Activated CD8-positive, alpha-beta memory T cell treated with anti-CD3 and anti-CD28 coated beads for 36 hours (primary cell): ENCODE measurements around the gene SRCIN1. TPM values are rescaled to one million over a fixed set of nuclear protein-coding genes. Genes with fewer than 3 reads are reported as not detected.

Experiments used
- CTCF ChIA-PET: fragments of 350-600 bp; sonication (Branson Sonifier 250); formaldehyde crosslinking; loops from one replicate; lab custom pipeline; 2021; ENCODE audit warnings: antibody characterized with exemption; lab: Charles Lee
- POLR2A ChIA-PET: fragments of 350-600 bp; sonication (Branson Sonifier 250); formaldehyde crosslinking; loops from one replicate; lab custom pipeline; 2021; ENCODE audit warnings: antibody characterized with exemption; lab: Charles Lee
- total RNA-seq, 2 experiments: library from RNA; stranded (reverse); gene quantifications; one replicate each; pipeline ENCODE4 v1.2.3, GENCODE V29; 2021

SRCIN1 gene
- total RNA-seq, 2 experiments from 2014 or later = 0.06 to 0.15 TPM

GRCh38 chr17:38602453-38602852 lies 3.3 kb downstream of the SRCIN1 start:
- POLR2A ChIA-PET = interaction anchor here (0.6 kb wide), 1 partner anchor 15 kb away, joined by 9 read pairs; no protein-coding TSS in a partner anchor
- CTCF ChIA-PET = interaction anchor here (0.6 to 3.8 kb wide), 5 partner anchors 10 to 1201 kb away, joined by 3 to 18 read pairs (median 4); no protein-coding TSS in a partner anchor

DNA sequence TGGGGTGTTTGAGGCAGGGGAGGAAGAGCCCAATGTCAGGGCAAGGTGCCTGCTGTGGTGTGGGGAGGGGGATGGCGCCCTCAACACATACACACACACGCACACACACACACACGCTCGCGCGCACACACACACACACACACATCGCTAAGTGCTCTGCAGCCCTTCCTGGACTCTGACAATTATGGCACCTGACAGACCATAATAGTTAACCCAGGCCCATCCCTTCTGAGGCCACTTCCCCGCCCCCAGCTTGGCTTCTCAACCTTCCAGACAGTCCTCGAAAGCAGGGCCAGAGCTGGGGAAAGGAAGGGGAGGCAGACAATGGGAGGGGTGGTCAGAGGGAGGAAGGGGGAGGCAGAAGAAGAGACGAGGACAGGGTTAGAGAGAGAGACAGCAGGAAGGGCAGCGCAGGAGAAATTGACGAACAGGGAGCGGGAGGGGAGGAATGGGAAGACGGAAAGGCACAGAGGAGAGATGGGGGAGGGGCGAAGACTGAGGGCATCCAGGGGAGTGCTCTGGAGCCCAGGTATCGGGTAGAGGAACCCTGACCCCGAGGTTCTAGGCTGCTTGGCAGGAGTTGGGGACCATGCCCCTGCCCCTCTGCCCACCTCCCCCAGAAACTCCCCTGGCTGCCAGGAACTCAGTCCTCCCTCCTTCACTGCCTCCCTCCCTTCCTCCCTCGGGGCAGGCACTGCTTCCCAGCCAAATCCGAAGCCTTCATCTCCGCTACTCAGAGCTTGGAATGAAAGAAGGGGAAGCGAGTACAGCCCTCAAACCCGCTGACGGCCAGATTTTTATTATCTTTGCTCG lies 4.0 kb downstream of the SRCIN1 start:
- POLR2A ChIA-PET = no interaction called here
- CTCF ChIA-PET = interaction anchor here (0.6 to 3.8 kb wide), 3 partner anchors 9 to 66 kb away, joined by 3 to 18 read pairs (median 5); no protein-coding TSS in a partner anchor

DNA sequence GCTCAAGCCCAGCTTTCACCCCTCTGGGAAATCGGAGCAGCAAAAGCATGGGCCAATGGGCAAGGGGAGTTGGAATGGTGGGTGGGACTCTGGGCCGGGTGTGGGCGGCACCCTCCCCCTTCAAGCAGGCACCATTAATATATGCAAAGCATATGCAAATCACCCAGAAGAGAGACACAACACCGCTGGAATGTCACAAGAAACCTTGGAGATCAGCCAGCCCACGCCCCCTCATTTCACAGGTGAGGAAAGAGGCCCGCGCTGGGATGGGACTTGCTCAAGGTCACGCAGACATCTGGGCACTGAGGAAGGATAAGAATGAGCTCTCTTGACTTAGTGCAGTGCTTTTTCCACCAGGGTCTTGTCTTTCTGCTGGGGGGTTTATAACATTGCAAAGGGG lies 4.8 kb downstream of the SRCIN1 start:
- ChIA-PET CTCF (interaction anchor here (1.3 kb wide), 1 partner anchor 17 kb away, joined by 4 read pairs; no protein-coding TSS in a partner anchor), POLR2A (no interaction called here)

- ChIA-PET POLR2A (no interaction called here), CTCF (interaction anchor here (1.3 kb wide), 1 partner anchor 16 kb away, joined by 4 read pairs; no protein-coding TSS in a partner anchor)
Measured at GRCh38 chr17:38600416-38600815, 5.3 kb downstream of the SRCIN1 start.

DNA sequence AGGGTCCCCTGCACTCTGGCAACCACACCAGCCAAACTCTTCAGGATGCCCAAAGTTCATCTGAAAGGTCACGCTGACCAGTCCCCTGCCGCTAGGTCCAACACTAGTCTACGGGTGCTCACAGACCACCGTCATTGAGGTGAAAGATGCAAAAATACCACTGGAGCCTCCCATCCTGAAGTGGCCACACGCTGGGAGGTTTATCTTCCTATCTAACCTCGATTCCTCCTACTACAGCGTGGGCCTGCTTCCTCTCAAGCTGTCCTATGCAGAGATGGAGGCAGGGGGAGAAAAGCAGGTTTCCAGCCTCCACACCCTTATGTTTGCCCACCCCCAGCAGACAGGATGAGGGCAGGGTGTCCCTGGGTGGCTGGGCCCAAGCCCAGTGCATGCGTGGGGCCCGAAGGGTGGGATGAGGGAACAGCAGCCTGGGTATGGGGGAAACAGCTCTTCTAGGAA lies 6.3 kb downstream of the SRCIN1 start:
- CTCF ChIA-PET = interaction anchor here (0.9 to 1.6 kb wide), 2 partner anchors 41 to 68 kb away, joined by 3 to 4 read pairs; no protein-coding TSS in a partner anchor
- POLR2A ChIA-PET = no interaction called here

- ChIA-PET POLR2A (no interaction called here), CTCF (interaction anchor here (0.9 to 1.6 kb wide), 2 partner anchors 41 to 69 kb away, joined by 3 to 4 read pairs; no protein-coding TSS in a partner anchor)
Measured at GRCh38 chr17:38598995-38599394, 6.8 kb downstream of the SRCIN1 start.

DNA sequence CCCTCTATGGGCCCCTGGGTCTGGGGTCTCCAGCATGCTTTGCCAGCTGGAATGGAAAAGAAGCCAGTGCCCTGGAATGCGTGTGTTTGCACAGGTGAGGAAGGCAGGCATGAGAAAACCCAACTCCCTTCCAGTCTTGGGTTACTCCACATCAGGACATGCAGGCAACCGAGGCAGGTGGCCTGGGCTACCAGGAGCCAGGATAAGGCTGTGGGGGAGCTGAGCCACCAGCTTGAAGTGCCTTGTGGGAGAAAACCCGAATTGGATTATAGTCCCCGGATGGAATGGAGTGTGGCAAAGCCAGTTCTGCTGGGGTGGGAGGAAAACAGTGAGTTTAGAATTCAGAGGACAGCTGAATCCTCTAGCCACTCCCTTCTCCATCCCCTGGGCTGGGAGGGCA lies 7.2 kb downstream of the SRCIN1 start:
- ChIA-PET CTCF (interaction anchor here (0.9 to 1.6 kb wide), 2 partner anchors 41 to 69 kb away, joined by 3 to 4 read pairs; no protein-coding TSS in a partner anchor), POLR2A (no interaction called here)

GRCh38 chr17:38597375-38597774 lies 8.4 kb downstream of the SRCIN1 start:
- ChIA-PET CTCF (interaction anchor here (0.9 kb wide), 2 partner anchors 10 to 33 kb away, joined by 3 to 4 read pairs; no protein-coding TSS in a partner anchor), POLR2A (no interaction called here)

DNA sequence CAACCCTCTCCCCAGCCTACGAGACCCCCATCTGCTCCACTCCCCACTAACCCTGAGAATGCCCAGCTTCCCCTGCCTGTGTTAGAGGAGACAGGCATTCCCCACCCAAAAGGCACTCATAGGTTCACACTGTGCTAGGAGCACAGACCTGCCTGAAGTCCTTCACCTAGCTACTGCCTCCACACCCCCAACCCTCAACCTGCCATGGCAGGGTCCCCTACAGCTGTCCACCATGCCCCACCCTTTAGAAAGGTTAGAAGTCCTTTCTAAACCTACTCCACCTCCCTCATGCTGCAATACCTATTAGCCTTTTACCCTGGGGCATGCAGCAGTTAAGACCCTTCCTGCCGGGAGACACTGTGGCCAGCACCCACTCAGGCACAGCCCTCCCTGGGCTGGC lies 9.1 kb downstream of the SRCIN1 start:
- ChIA-PET CTCF (interaction anchor here (0.6 kb wide), 1 partner anchor 180 kb away, joined by 3 read pairs; no protein-coding TSS in a partner anchor), POLR2A (no interaction called here)

- POLR2A ChIA-PET = no interaction called here
- CTCF ChIA-PET = interaction anchor here (0.6 to 1.2 kb wide), 2 partner anchors 12 to 180 kb away, joined by 3 read pairs; no protein-coding TSS in a partner anchor
Measured at GRCh38 chr17:38595892-38596291, 9.9 kb downstream of the SRCIN1 start.

- ChIA-PET POLR2A (no interaction called here), CTCF (interaction anchor here (0.7 to 2.2 kb wide), 2 partner anchors 10 to 39 kb away, joined by 3 to 8 read pairs; no protein-coding TSS in a partner anchor)
Measured at GRCh38 chr17:38594152-38594551, 11.6 kb downstream of the SRCIN1 start.

DNA sequence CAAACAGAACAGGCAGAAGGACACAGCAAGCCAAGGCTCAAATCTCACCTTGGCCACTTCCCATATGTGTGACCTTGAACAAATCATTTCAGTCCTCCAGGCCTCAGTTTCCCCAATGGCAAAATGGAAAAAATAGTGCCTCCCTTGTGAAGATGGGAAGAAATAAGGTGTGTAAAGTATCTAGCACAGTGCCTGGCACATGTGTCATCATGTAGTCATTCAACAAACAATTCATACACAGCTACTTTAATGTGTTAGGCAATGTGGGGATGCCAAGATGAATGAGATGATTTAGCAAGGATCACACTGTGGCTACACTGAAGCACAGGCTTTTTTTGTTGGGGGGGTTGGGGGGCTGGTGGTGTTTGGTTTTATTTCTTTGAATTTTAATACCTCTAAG lies 13.3 kb downstream of the SRCIN1 start:
- POLR2A ChIA-PET = no interaction called here
- CTCF ChIA-PET = interaction anchor here (0.6 to 2.2 kb wide), 3 partner anchors 8 to 14 kb away, joined by 3 to 8 read pairs (median 5); partner anchors contain the start of gene SRCIN1

DNA sequence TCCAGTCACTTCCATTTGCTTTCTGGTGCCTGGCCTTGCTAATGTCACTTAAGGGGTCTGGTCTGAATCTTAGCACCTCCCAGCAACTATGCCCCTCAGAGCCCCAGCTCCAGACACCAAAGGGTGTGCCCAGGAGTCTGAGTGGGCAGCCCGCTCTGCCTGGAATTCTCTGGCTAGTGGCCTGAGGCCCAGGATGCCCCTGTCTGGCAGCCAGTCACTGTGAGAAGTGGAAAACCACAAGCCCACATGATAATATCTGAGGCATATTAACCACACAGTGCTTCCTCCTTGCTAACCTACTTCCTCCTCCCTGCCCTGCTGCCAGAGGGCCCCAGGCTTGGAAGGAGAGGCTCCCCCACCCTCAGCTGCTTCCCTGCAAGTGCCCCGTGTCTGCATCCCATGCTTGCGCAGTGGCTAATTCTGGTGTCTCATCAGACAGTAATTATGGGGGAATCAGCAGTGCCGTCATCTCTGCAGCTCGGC lies 14.0 kb downstream of the SRCIN1 start:
- ChIA-PET POLR2A (no interaction called here), CTCF (interaction anchor here (1.3 to 1.4 kb wide), 2 partner anchors 14 to 34 kb away, joined by 3 to 4 read pairs; partner anchors contain the start of gene SRCIN1)

- CTCF ChIA-PET = interaction anchor here (1.3 to 1.4 kb wide), 2 partner anchors 15 to 33 kb away, joined by 3 to 4 read pairs; partner anchors contain the start of gene SRCIN1
- POLR2A ChIA-PET = no interaction called here
Measured at GRCh38 chr17:38590988-38591758, 14.6 kb downstream of the SRCIN1 start.

DNA sequence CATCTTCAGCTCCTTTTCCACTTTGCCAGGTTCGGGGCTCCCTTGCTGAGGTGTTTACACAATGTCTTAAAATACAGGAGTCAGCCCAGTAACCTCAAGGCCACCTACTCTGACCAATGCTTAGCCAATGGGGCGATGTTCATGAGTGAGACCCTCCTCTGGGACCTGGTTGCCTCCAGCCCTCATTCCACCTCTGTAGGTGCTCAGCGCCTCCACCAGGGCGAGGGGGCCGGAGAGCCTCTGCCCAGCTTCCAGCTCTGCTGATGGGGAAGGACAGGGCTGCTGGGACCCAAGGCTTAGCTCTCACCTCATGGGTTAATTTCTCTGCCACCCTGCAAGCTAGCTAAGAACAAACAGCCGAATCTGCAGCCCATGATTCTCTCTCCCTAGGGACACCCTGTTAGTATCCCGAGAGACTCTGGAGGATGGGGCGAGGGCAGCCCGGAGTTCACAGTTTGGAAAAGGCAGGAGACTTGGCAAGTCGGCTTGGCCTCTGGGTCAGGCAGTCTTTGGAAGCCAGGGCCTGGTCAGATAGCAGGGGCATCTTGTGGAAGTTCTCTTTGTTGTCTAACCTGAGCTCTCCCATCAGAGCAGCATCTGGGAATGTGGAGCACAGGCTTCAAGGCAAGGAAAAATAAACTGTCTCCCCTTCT lies 16.2 kb downstream of the SRCIN1 start:
- CTCF ChIA-PET = interaction anchor here (1.3 to 9.2 kb wide), 3 partner anchors 30 to 145 kb away, joined by 4 to 82 read pairs (median 4); no protein-coding TSS in a partner anchor
- POLR2A ChIA-PET = no interaction called here

DNA sequence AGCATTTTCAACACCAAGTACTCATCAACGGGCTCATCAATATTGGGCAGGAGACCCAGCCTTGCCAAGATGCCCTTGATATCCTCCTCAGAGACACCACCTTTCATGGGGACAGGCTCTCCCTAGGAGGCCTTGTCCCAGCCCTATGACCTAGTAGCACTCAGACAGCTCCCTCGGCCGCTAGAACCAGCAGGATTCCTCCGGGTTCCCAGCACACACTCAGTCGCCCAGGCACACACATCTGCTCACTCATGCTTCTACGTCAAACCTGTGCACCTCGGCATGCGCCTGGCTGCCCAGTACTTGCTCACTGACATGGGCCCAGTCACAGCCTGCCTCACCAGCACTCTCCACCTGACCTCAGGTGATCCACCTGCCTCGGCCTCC lies 17.0 kb downstream of the SRCIN1 start:
- POLR2A ChIA-PET = no interaction called here
- CTCF ChIA-PET = interaction anchor here (1.3 to 9.2 kb wide), 3 partner anchors 30 to 146 kb away, joined by 4 to 82 read pairs (median 4); no protein-coding TSS in a partner anchor

- POLR2A ChIA-PET = no interaction called here
Measured at GRCh38 chr17:38587947-38588787, 17.6 kb downstream of the SRCIN1 start.

More at GRCh38 chr17:38587947-38588787, 17.6 kb downstream of the SRCIN1 start:
- CTCF ChIA-PET = interaction anchor here (0.6 to 9.2 kb wide), 3 partner anchors 29 to 149 kb away, joined by 3 to 82 read pairs (median 4); no protein-coding TSS in a partner anchor
